NCI-H2081 treated with DMSO at 0.1 percent for 48 hours (cell line): ENCODE measurements around the gene PPARGC1A.

Experiments
- DNase-seq: peaks from one replicate; lab custom pipeline; 2025; lab: John Stamatoyannopoulos, UW

PPARGC1A gene

DNA sequence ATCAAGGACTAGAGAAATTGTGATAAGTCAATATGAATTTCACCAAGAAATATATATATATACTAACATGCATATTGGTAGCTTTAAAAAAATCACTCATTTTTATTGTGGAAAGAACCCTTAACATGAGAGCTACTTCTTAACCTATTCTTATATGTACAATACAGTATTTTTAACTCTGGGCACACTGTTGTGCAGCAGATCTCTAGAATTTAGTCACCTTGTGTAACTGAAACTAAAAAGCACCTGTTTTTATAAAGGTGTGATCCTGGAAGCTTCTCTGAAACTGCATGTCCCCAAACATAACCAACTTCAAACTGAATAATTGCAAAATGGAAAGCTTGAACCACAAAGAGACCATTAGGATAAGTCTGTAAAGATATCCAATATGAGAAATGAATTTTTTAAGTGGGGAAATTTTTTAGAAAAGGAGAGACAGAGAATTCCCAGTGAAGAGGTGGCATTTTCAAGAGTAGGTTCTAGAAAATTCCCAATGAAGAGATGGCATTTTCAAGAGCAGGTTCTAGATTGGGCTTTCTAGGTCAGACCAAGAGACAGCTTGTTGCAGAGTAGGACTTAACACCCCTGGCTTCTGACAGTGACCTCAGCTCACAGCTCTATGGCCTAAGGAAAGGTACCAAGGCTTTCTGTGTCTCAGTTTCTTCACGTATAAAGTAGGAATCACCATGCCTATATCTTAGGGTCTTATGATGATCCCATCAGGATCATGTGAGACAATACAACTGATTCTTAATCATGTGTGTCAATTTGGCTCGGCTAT lies 22.0 kb upstream of the PPARGC1A start:
- no peak for DNase-seq

DNA sequence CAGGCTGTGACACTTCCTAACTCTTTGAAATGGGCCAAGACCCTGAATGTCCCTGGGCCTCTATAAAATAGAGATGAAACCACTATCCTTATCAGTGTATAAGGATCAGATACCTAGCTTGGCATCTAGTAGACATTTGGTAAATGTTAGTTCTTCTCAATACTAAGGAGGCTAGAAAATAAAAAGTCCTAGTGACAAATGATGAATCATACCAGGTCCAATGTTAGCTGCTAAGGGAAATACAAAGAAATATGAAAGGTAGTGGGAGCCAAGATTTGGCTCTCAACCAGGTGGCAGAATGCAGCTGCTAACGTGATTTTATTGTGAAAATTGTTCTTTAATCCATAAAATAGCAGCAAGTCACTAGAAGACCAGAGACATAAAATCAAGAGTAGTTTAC lies 19.8 kb upstream of the PPARGC1A start:
- DNase-seq = no peak

DNA sequence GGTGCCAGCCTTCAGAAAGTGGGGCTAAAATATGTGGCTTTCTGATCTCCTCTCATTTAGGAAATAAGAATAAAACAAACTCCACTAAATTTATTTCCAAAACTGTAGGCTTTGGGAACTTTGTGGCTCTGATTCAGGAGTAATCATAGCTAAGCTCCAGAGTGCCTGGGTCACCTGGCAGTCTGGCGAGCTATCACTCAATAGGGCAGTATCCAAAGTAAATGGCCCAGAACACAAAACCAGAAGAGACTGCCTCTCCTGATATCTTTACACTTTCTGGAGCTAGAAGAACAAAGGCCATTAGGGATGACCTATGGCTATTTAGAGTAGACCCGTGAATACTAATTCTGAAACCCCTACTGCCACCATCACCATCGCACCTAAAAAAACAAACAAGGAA lies 17.0 kb upstream of the PPARGC1A start:
- DNase-seq = no peak

DNA sequence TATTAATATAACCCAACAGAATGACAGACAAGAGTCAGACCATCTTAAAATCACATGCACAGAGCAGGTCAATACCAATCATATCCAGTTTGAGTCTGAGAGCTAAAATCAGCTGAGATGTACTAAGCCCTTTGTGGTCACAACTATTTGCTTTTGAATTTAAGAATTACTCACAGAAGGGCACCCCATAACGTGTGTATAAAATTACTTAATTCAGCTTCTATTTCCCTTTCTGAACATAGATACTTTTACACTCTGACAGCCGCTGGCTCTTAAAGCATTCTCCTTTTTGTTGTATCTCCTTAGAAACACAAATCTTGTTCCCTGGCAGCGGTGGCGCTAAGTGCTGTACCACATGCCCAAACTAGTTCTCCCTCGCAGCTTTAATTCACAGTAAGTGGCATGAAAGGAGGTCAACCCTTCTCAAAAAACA lies 14.8 kb upstream of the PPARGC1A start:
- no peak for DNase-seq

DNA sequence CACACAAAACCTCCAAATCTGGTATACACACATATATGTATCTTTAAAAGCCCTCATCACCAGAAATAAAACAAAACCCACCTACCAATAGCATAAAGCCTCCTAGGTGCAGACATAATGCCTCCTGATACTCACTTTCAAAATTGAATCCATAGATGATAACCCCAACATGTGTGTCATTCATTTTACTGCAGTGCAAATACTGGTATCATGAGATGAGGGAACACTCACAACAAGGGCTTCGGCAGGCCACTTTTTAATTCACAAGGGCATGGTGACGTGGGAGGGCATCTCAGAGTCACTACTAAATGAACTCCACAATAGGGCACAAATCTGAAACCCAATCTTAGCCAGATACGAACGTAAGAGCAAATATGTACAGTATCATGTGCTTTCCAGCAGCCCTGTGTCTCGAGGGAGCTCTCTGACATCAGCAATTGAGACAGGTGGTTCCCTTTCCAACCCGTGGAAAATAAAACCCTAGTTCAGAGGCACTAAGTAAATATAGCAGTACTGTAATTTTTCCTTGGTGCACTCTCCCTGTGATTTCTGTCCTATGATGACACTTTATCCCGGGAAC lies 14.1 kb upstream of the PPARGC1A start:
- peak; percentile 73 for DNase-seq

DNA sequence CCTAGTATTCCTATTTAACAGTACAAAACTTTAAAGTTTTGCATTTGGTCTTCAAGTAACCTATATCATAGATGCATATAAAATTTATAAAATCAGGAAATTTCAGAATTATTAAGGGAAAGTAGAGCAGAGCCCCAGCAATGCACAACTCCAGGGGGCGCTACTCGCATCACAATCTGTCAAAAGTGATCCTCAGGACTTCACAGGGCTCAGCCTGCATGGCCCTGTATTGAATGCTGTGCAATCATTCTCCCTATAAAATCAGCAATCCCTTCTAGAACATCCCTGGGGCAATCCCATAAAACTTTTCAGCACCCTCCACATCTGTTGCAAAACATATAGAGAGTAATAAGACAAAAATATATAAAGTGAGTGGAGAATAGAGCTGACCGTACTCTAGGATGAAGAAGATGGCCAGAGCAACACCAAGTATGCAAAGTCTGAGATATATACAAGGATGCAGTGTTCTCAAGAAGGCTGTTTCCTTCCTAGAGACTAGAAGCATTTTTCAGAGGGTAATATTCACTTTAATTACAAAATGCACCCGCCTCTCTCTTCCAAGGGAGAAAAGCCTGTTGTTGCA lies 12.5 kb upstream of the PPARGC1A start:
- no peak for DNase-seq

DNA sequence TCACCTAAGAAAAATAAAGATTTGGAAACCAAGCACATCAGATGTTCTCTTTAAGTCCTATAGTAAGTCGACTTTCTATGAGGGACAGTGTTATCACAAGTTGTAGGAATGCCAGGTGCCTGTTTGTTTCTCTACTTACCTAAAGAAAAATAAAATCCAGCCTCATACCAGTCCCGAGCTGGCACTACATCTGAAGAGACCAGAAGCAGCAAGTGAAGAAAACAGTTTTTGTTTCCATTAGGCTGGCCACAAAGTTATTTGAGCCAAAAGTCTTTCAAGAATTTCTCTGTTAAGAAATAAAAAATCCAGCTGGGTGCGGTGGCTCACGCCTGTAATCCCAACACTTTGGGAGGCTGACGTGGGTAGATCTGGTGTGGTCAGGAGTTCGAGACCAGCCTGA lies 10.8 kb upstream of the PPARGC1A start:
- DNase-seq = no peak

DNA sequence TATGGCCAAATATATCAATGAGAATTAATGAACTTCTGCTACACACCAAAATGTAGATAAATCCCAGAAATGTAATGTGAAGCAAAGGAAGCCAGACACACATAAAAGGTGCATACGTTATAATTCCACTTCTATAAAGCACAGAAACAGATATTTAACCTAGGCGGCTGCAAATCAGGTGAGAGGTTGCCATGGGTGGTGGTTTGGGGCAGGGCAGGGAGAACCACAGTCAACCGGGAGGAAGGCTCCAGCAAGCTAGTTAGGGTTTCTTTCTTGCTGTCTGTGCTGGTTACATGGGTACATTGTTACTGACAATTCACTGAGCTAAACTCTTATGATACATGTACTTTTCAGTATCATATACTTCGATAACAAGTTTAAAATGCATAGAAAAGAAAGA lies 9.7 kb upstream of the PPARGC1A start:
- DNase-seq = no peak

DNA sequence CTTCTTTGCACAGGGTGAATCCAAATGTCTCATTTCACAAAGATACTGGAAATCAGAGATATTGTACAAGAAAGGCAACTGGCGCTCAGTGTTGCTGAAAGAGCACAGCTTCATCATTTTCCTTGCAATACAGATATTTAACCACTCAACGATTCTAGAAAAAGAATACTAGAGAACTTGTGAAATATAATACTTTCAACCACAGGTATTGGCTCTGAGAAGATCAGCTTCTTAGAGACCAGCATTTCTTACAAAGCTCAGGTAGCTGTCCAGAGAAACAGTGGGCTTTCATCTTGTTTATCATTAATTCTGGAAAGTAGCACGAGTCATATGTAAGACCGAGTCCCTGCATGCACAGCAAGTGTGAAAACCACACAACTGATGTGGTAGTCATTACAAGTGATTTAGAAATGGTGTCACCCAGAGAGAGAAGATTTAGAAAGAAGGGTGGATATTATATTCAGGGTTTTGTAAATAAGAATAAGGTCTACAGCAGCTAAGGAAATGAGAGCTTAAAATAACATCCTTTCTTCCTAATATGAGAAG lies 7.8 kb upstream of the PPARGC1A start:
- no peak for DNase-seq

DNA sequence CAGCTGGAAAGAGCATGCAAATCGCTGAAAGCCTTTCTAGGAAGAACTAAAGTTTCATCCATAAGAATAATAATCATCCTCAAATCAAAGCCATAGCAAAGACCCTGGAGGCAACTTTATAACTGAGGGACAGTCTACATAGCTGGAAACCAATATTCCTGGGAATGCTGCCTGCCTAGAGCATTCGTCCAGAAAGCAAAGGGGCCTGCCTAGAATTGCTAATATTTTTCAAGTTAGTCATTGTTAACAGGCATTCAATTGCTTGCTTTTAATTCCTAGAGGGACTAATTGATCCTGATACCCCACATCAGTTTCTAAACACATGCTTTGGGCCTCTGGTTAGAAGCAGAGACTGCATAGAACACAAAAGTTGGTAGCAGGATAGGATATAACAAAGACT lies 4.2 kb upstream of the PPARGC1A start:
- DNase-seq = no peak

DNA sequence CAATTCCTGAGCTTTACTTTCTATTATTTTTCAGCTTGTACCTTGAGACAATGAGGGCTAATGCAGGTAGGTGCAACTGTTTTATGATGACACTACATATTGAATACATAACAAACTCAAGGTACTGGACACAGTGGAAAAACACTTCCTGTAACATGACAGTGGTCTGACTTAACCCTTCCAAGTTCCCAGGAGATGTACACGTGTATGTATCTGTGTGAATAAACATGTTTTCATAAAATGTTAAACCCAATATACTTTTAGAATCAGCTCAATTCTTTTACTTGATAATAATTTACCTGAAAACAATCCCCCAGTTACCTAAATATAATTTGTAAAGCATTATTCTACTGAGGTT lies 1.2 kb upstream of the PPARGC1A start:
- DNase-seq = no peak

DNA sequence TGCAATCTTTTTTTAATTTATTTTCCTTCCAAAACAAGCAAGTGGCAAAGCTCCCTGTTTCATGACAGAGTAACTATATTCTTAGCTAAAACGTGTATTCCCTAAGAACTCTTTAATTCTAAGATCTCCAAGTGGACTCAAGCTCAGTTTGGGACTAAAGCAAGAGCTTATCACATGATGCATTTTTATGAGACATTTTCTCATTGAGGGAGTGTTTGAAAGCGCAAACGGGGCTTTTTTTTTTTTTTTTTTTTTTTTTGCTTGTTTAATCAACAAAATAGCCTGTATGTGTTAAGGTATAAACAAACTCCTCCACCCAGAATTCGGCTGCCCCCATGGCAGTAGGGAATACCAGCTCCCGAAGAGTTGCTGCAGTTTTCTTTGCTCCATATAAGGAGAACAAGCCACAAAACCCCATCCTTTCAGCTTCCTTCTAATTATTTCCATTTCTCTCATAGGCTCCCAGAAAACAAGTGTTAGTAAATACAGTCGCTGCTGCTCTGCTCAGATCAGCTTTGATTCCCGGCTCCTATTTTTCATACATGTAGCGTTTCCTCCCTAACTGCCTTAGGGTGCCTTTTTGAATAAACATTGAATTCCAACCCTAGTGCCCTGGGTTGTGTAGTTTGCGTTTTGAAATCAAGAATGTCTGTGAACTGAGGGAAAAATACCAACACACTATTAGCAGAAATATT lies 669 bp upstream of the PPARGC1A start:
- no peak for DNase-seq

DNA sequence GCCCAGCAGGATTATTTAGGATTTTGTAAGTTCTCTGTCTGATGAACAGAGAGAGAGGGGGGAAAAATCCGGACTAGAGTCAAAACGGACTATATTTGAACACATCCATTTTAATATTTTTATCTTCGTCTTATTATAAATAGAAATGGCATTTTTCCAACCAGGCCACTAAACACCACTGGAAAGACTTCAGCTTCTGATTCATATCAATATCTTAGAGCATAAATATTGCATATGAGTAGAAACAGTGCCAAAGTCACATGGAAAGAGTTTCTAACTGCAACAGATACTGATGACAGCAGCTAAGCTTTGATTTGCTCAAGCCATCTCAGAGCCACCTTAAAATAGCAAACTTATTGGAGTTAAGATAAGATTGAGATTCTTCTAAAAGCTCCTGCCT lies 456 bp downstream of the PPARGC1A start:
- DNase-seq = no peak

DNA sequence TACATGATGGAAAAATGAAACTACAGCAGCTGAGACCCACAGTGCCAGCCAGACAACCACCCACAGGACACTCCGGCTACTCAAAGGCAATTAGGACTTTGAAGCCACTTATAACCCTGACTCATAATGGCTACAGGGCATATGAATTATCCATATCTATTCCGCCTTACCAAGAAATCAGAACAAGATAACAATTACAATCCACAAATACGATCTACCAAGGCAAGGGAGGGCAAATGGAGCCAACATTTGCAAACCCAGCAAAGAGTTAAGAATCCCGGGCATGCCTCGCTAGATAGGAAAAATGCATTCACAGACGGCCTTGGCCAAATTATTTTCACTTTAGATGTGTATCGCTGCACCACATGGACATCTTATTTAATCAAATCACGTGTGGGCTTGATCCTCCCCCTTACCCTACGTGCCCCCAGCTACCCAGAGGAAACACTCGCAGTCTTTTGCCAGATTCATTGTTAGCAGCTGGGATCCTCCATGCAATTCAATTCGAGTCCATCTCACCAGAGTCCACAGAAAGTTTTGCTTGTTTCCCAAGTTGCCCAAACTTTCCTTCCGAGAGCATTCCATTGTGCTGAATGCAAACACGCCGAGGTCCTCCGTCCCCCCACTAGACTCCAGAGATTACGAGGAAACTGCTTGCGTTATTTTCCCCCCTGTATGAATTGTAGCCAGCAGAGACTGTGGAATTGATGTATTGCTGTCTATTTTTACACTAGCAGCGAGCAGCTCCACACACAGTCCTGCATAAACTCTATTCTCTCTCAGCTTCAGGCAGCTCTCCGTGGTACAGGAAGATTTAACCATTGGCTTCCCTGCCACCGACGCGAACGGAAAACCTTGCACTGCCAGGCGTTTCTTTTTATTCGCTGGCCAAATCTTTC lies 1.2 kb downstream of the PPARGC1A start:
- DNase-seq = no peak

DNA sequence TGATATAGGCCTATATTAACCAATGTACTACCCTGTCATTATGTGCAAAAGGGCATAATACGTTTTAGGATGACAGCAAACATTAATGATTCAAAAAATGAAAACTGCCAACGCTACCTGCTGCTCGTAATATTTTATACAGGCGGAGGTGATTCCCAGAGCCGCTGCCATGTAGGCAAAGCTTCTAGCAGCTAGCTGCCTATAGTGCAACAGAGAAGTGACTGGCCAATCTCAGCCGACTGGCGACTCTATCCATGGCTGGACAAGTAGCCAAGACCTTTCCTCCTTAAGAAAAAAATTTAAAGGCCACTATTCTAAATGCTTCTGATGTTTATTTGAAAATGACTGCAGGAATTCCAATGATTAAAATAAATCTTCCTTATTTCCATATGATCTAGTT lies 1.9 kb downstream of the PPARGC1A start:
- no peak for DNase-seq

DNA sequence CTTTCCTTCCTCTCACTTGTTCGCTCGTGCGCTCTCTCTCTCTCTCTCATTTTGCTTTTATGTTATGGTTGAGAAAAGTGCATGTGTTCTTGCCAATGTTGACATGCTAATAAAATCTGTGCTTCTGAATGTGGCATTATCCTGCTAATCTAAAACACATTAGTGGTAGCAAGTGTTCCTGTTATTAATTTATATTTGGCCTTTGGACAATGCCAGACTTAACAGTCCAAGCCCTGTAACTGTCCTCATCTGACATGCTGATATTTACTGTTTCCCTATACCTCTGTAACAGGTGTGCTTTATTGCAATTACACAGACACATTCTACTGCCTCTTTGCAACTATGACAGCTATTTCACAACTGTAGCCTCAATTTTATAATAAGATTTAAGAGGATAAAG lies 2.7 kb downstream of the PPARGC1A start:
- DNase-seq = no peak

DNA sequence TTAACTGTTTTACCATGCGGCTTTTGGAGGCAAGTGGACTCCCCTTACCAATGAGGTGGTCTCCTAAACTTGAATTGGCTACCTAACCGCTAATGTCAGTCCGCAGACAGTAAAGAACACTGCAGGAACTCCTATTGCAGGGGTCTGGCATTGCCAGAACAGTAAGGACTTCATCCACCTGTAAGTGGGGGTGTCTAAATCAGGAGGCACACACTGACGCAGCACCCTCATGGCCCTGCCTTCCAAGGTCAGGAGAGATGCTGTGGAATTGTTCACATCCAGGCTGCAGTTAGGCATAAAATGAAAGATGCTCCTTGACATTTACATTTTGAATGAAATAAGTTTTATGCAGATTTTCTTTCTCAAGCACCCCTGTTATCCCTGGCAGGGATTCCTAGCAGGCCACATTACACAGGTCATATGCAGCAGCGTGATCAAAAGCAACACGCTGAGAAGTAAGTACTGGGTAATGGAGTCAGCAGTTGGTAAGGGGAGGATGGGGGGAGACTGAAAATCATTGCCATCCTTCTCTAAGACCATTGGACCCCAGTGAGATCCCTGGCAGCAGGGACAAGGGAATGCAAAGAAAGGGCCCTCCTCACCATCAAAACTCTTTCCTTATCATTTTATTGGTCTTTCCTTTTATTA lies 3.8 kb downstream of the PPARGC1A start:
- DNase-seq = no peak

DNA sequence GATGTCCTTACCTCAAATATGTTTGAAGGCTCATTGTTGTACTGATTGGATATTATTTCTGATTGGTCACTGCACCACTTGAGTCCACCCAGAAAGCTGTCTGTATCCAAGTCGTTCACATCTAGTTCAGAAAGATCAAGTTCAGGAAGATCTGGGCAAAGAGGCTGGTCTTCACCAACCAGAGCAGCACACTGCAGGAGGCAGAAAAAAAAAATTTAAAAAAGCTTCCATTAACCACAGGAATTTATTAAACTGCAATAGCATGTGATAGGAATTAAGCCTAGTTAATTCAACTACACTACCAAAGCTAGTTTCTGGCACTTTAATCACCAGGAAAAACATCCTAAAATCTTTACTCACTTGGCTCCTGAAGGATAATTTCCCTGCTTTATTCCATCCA lies 5.1 kb downstream of the PPARGC1A start:
- no peak for DNase-seq

DNA sequence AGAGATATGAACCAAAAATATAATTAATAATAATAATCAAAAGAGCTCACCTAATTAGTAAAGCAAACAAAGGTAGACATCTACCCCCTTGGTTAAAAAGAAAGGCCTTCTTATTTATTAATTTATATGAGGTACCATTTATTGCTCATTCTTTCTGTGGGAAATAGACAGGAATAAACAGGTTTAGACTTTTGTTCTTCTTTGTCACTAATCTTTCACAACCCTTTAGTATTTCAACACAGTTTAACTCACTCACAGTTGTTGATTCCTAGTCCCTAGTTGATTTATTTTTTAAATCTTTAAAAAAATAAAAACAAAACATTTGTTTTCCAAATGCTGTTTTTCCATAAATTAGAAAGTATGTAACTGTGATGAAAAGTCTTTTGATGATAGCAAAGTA lies 5.6 kb downstream of the PPARGC1A start:
- no peak for DNase-seq

DNA sequence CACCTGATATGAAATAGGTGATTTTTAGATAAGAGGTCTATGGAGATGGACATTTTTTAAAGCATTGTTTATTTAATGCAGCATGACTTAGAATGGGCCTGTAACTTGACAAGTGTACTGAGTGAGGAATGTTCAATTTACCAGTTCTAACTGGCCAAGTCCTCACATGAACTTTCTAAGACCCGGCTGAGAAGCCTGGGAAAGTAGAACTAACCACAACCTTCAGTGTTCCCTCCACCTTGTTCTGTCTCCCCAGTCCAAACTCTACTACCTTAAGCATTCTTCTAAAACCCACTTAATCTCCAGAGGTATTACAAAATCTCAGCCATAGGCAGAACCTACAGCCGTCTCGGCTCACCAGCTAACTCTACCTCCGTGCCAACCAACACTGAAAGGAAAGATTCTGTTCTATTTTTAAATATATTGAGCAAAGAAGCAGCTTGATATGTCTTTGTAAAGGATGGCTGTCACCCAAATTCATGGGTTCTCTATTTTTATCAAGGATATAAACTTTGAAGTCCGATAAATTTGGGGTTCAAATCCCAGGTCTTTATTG lies 6.8 kb downstream of the PPARGC1A start:
- no peak for DNase-seq
